HG03175 (cell line): ENCODE results near the gene PI4K2A.
A peak's percentile ranks its signal among the peaks of the same experiment; 100 is the strongest.
"Not testable (repeated sequence)": the region's sequence is repeated elsewhere in the genome, so short reads cannot be mapped to it uniquely, and the experiment has no call there.

Source experiments
- ATAC-seq: cut with Tn5 transposase; IDR thresholded peaks from one replicate; pipeline ENCODE4 v1.9.1; 2021; ENCODE audit warnings: mild to moderate bottlenecking, moderate library complexity; ENCODE audit not compliant: unreplicated experiment

PI4K2A gene

DNA sequence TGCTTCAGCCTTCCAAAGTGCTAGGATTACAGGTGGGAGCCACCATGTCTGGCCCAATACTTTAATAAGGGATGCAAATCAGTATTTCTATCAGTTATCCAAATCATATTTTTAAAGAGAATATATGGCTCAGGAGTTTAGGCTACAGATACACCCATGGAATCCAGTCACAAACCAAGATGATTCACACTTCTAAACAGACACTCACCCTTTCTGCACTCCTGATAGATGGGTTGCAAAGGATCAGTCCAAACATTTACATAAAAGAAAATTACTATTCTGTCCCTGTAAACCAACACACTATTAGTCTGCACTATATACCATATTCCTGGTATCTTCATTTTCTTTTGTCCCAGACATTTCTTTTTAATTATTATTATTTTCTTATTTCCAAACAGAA, 9.4 kb upstream of the PI4K2A start:
- no peak for ATAC-seq

DNA sequence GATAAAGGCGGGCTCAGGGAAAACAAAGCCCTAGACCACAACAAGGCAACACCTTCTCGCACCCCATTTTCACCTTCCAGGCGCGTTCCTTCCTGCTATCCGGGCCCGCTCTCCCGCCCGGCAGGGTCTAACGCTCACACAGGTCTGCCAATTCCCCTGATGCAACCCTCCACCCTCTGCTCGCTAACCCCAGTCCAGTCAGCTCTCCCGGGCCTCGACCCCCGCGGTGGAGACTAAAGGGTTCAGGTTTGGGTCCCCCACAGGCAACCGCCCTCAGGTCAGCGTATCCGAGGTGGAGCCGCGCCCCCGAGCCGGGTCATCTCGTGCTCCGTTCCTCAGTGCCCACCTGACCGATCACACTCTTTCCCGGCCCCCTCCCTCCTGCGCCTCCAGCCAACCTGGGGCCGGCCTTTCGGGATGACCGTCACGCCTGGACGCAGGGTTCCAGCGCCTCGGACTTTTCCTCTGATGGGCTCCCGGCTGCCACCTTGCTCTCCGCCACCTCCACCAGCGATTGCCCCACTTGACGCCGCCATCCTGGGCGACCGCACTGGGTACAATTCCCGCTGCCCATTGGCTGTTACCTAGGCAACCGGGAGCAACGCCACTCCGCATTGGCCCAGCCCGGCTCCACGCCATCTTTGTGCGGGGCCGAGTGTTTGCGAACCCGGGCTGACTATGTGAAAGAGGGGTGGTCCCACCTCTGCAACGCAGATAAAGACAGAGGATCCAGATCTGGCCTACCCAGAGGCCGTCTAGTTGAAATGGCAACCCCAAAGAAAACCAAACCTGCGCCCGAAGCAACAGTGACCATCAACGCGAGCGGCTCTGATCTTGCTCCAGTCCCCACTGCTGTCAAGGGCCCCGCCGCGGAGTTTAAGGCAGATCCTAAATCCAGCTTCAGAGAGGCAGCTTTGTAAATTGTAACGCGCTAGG, 7.3 kb upstream of the PI4K2A start, which contains the start of gene MORN4:
Gene MORN4 (minus strand): TSS at position 552 of the 936 bp plus-strand sequence. CDS start 13,847 bp downstream, outside the sequence.
- ATAC-seq = peak; percentile 100

DNA sequence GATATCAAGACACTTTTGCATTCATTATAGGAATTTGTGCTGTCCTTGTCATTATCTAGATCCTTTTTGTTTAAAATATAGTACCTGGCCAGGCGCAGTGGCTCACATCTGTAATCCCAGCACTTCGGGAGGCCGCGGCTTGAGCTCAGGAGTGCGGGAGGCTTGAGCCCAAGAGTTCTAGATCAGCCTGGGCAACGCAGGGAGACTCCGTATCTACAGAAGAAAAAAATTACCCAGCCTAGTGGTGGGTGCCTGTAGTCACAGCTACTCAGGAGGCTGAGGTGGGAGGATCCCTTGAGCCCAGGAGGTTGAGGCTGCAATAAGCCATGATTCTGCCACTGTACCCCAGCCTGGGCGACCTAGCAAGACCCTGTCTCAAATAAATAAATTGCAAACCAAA, 6.5 kb upstream of the PI4K2A start:
- ATAC-seq = no peak

DNA sequence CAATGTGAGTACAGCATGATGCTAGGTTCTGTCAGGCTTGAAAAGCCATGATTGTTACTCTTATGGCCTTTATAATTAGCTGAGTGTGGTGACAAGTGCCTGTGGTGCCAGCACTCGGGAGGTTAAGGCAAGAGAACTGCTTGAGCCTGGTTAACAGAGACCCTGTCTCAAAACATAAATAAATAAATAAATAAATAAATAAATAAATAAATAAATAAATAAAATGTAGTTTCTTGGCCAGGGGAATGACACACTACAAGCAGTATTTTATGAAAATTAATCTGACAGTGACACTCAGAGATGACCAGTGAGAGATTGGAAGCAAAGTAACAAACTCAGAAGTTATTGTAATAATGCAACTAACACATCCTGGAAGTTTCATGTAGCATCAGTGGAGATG, 4.9 kb upstream of the PI4K2A start:
- ATAC-seq = no peak

DNA sequence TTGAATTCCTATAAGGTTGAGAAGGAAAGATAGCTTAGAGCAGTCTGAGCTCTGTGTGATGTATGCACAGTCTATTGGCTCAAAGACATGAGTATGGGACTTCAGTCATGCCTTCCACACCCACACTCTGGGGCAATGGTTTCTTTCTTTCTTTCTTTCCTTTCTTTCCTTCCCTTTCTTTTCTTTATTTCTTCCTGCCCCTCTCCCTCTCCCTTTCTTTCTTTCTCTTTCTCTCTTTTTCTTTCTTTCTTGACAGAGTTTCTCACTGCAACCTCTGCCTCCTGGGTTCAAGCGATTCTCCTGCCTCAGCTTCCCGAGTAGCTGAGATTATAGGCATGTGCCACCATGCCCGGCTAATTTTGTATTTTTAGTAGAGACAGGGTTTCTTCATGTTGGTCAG, 1.4 kb upstream of the PI4K2A start:
- ATAC-seq = not testable (repeated sequence)

DNA sequence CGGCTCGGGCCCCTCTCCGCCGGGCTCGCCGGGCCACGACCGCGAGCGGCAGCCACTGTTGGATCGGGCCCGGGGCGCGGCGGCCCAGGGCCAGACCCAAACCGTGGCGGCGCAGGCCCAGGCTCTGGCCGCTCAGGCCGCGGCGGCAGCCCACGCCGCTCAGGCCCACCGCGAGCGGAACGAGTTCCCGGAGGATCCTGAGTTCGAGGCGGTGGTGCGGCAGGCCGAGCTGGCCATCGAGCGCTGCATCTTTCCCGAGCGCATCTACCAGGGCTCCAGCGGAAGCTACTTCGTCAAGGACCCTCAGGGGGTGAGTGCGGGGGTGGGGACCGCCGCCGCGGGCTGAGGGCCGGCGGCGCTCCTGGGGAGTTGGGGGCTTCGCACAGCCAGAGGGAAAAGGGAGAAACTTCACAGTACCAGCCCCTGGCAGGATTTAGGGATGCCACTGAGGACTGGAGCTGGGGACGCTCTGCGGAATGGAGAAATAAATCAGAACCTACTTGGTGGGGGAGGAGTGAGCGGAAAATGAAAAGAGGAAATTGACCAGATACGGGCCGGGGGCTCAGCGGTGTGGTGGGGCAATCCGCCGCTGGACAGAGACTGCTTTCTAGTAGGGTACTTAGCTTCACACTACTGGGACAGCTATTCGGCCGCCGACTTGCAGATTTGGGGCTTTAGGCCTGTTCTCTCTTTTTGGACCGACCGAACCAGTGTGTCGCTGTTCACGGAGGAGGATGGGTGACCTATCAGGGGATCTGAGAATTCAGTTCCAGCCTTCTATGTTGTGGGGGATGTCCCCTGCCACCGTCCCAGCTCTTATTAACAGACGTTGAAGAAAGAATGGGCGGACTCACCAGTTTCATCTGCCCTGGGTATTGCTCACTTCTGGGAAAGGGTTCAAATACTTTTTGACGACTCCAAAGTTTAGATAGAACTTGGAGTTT, 669 bp downstream of the PI4K2A start:
- peak; percentile 7 for ATAC-seq

DNA sequence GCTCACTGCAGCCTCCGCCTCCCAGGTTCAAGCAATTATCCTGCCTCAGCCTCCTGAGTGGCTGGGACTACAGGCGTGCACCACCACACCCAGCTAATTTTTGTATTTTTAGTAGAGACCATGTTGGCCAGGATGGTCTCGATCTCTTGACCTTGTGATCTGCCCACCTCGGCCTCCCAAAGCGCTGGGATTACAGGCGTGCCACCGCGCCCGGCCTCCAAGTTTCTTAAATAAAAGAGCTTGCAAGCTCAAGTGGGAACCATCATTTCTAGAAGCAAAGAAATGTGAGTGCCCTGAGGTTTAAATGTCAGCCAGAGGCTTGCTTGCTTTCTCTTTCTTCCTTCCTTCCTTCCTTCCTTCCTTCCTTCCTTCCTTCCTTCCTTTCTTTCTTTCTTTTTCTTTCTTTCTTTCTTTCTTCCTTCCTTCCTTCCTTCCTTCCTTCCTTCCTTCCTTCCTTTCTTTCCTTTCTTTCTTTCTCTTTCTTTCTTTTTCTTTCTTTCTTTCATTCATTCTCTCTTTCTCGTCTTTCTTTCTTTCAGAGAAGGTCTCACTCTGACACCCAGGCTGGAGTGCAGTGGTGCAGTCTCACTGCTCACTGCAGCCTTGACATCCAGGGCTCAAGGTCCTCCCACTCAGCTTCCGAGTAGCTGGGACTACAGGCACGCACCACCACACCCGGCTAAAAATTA, 2.1 kb downstream of the PI4K2A start:
- not testable (repeated sequence) for ATAC-seq

DNA sequence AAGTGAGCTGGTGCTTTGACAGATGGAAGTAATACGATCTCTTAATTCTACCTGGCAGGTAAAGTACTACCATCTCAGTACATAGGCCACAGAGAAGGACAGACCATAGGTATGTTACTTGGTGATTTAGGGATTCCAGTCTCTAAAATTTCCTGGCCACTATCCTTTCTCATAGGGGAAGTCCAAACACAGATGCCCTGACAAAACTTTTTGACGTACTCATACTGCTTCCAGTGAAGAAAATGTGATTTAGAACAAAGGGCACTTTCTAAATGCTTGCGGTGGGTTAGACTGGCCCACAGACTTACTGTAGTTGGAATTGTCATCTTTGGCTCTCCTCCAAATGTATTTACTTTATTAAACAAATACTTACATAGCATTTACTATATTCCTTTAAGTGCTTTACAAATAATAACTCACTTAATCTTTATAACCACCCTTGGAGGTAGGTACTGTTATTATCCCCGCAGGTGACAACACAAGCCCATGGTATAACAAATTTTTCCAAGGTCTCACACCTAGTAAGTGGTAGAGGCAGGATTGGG, 3.0 kb downstream of the PI4K2A start:
- no peak for ATAC-seq

DNA sequence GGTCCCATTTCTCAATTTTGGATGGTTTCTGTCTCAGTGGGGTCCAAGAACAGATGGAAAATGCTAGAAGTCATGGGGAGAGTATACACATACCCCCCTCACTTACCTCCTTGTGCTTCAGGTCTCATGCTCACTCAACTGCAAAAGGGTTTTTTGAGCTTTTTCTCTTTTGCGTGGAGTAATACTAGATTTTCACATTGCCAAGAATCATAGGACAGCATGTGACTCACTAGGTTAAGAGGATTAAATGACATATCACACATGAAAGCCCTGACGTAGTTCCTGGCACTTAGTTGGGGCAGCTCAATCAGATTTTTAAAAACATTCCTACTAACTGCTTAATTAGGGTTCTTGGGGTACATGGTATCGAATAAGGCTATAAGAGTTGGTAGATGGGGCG, 4.5 kb downstream of the PI4K2A start:
- no peak for ATAC-seq

DNA sequence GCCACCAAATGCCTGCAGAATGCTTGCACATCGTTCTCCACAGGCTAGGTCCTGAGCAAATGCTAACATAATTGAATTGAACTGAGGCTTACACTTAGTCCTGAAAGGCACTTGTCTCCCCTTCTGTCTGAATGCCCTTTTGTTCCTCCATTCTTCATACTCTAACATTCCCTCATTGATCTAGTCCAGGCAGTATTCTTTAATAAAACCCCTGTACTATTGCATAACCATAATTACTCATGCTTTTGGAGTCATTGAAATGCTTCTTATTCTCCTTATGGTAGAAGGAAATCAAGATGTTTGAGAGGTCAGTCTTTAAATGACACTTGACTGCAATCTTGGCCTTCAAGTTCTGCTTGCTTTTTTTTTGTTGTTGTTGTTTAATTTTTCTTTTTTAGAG, 7.1 kb downstream of the PI4K2A start:
- no peak for ATAC-seq

DNA sequence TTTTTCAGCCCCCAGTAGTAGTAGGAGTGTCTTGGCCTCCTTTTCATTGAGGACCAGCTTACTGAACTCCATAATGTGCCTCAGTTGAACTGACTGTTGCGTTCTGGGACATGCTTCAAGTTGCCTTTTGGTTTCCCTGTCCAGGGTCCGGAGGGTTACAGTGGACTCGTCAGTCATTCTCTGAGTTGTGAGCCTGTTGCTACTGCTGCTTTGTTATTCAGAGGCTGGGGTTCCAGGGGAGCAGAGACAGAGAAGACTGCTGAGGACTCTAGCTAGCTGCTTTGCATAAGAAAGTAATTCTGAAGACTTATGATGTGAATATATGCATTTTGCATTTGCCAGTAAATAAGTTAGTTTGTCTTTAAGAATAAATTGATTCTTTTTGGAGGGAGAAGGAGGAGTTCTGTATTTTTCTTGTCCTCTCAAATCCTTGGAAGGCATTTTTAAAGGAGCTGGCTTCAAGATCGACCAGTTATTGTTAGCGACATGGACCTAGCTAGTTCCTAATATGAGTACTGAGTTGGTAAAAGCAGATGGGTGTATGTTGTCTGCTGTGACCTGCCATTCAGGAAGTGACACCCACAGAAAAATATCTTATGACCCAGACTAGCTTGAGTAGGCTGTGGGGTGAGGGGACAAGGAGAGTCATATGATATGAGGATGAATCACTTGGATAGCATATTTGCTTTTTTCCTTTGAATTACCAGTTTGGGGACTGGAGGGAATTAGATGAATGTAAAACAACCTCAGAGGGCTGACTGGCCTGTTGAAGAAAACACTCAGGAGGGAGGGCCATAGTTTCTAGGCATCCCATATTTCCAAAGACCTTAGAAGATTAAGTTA, 8.3 kb downstream of the PI4K2A start:
- ATAC-seq = peak; percentile 97

DNA sequence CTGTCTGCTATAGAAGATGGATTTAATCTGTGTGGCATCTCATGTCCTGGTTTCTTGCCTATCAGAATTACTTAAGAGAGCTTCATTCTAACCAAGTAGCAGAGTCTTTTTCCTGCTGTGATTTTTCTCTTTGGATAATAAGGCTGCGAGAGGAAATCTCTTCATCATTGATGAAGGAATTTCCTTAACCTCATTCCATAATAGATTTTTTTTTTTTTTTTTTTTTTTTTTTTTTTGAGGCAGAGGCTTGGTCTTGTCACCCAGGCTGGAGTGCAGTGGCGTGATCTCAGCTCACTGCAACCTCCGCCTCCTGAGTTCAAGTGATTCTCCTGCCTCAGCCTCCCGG, 8.9 kb downstream of the PI4K2A start:
- not testable (repeated sequence) for ATAC-seq

DNA sequence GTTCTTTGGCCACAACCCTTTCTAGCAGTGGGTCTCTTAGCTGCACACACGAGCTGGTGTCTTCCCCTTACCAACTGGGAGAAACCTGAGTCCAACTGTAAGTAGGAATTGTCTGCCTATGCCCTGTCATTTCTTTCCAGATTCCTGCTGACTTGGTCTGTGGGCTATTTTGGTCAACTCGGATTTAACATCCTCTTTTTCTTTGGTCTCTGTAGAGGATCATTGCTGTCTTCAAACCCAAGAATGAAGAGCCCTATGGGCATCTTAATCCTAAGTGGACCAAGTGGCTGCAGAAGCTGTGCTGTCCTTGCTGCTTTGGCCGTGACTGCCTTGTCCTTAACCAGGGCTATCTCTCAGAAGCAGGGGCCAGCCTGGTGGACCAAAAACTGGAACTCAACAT, 10.3 kb downstream of the PI4K2A start:
- no peak for ATAC-seq

DNA sequence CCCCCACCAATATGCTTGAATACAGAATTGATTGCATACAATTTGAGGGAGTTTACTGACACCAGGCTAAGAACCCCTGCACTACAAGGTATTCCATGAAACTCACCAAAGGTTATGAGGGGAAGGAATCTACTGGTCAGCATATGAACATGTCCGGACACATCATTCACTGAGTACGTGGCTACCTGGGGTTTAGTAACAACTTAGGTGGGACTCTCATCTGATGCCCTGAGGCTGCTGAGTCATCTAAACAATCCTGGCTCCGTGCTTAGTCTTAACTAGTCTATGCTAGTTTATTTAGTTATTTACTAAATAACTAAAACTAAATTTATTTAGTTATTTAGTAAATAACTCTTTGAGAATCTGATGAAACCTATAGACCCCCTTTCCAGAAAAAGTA, 11.3 kb downstream of the PI4K2A start:
- ATAC-seq = no peak

DNA sequence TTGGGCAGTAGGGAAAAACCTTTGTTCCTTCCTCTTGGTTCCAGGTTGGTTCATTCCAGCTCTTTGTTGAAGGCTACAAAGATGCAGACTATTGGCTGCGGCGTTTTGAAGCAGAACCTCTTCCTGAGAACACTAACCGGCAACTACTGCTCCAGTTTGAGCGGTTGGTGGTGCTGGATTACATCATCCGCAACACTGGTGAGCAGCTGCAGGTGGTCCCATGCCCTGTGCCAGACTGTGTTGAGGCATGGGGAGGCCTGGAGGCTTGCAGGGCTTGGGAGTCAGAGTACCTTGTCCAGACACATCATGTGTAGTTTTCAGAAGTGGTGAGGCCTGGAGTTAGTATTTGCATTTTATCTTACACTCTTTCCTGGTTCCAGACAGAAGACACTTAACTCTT, 16.3 kb downstream of the PI4K2A start:
- no peak for ATAC-seq

DNA sequence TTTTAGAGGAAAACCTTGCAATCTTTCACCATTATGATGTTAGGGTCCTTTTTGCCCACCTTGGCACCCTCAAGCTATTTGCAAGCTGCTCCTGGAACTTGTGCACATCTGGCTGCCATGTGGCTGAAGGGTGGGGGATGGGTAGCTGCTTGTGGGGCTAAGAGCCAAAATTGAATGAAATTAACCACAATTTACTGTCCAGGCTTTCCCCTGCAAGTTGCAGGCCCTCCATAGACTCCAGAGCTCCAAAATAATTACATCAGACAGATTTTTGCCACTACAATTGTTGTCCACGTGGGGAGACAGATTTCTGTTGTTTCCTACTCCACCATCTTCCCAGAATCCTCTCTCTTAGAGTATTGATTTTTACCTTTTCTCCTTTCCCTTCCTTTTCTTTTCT, 19.1 kb downstream of the PI4K2A start:
- ATAC-seq = no peak

DNA sequence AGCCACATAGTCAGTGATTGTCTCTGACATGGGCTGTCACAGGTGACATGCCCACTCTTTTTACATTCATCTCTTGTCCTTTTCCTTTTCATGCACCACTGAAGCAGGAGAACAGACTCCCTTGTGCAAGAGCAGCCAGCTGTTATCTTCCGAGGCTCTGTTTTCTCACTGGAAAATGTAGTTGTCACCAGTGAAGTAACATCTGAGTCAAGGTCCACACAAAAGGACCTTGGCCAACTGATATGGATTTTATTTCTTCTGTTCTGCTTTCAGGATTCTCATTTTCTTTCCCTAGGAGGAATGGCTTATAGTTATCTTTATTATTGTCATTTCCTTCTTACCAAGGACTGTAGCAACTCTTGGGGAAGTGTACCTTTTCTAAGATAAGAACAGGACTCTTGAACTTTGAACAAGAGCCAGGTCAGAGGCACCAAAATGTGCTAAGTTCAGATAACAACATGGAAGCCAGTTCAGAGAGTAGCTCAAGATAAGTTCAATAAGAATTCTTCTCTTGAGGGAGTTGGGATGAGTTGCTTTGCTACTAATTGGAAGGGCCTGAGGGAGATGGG, 23.9 kb downstream of the PI4K2A start:
- no peak for ATAC-seq

DNA sequence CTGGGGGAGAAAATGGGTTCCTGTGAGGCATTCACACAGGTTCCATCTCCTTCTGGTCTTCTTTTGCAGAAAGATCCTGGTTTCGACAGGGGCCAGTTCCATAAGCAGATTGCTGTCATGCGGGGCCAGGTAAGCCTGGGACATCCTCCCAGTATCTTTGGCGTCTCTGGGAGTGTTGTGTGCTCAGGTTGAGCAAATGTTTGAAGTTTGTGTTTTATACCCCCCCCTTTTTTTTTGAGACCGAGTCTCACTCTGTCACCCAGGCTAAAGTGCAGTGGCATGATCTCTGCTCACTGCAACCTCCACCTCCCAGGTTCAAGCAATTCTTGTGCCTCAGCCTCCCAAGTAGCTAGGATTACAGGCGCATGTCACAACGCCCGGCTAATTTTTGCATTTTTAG, 26.5 kb downstream of the PI4K2A start:
- ATAC-seq = no peak

DNA sequence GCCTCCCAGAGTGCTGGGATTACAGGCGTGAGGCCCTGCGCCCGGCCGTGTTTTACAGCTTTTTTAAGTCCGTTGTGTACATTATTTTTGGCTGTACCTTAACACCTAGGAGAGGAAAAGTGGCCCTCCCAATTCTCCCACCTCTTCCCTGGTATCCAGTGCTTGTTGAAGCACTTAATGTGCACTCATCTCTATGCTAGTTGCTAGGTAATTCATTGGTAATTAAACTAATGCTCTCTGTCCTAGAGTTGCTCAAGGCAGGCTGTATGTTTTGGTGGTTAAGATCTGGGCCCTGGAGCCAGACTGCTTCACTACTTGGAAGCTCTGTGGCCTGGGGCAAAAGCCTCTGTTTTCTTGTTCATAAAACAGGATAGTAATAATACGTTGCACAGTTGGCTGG, 27.0 kb downstream of the PI4K2A start:
- ATAC-seq = no peak

DNA sequence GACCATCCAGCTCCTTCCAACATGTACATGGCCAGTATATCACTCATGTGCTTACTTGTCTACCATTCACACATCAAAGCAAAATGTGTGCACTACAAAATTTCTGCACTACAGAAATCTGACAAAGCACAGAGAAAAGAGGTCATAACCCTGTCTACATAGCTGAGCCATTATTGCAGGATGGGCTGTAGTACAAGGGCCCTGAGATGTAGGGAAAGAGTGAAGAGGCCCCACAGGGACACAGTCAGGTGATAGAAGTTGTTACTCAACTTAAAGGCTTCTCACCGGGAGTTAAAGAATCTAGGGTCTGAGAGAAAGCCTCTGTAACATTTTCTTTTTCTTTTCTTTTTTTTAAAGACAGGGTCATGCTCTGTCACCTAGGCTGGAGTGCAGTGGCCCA, 29.1 kb downstream of the PI4K2A start:
- ATAC-seq = no peak
